GM15510 (cell line): ENCODE data around the gene ADAM22.

ENCODE experiments used
- POLR2A ChIP-seq: IDR thresholded peaks from 3 replicates; pipeline ENCODE4 v1.6.1; 2011; ENCODE audit warnings: borderline replicate concordance; ENCODE audit not compliant: insufficient read length; ENCODE audit errors: extremely low read depth

Gene ADAM22

GRCh38 chr7:87944547-87944946, 10.5 kb downstream of the ADAM22 start:
- TF ChIP-seq POLR2A, result no peak

DNA sequence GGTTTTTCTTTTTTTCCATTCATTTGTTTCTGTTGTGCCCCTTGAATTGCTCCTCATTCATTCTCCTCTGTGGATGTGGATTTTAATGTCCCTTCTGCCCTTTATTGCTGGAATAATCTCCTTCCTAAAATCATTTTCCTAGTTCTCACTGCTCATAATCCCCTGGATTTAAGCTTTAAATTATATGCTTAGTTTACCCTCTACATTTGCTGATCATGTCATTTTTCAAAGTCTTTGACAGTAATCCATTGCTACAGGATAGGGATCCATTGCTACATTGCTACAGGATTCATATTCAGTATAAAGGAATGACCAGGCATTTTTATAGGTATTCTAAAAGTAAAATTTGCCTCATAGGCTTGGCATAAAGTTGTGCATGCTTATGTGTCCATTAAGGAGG, 14.3 kb downstream of the ADAM22 start:
- no peak for TF ChIP-seq POLR2A

GRCh38 chr7:87959336-87959735, 25.3 kb downstream of the ADAM22 start:
- no peak for TF ChIP-seq POLR2A

DNA sequence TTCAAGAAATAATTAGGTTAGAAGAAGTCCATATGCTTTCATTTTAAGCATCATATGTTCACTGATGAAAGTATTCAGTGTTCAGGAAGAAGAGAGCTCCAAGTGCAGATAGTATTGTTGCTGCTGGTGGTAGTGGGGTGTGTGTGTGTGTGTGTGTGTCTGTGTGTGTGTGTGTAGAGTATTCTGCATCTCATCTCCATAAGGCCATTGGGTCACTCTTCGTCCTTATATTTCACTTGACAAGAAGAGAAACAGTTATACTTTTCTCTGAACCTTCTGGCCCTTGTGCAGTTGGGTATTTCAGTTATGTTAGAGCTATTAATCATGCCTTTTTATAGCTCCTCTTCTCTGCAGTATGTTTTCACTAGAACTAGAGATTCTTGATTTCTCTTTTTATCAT, 26.2 kb downstream of the ADAM22 start:
- no peak for TF ChIP-seq POLR2A

DNA sequence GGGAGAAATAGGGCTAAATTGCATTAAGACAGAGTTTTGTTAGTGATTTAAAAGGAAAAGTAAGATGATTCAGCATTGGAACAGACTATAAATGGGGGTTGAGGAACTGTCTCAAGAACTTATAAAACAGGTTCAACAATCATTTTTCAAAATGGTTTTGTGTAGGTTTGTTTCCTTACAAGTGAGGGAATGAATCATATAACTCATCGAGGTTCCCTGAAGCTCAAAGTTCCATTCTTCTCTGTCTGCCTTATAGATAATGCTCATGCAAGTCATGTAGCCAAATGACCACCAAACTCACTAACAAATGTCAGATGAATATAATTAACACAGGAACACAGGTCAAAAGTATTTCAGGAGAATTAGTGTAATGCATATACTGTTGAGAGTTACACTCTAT, 27.7 kb downstream of the ADAM22 start:
- no peak for TF ChIP-seq POLR2A

DNA sequence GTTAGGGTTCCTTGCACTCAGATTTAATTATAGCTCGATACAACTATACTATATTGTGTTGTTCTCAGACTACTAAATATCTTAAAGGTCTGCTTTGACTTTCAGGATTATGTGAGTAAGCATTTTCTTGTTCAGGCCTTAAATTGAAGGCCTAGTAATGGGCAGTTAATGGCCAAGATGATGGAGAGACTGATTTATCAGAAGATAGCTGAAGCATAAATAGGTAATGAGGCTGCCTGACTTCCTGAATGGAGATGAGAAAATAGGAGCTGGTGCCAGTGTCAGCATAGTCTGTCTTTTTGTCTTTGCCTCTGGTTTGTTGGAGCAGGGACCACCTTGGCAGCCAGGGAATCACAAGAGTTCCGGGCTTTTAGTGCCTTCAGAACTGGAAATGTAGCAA, 32.2 kb downstream of the ADAM22 start:
- TF ChIP-seq POLR2A, result no peak

GRCh38 chr7:87968021-87968420, 34.0 kb downstream of the ADAM22 start:
- TF ChIP-seq POLR2A, result no peak

DNA sequence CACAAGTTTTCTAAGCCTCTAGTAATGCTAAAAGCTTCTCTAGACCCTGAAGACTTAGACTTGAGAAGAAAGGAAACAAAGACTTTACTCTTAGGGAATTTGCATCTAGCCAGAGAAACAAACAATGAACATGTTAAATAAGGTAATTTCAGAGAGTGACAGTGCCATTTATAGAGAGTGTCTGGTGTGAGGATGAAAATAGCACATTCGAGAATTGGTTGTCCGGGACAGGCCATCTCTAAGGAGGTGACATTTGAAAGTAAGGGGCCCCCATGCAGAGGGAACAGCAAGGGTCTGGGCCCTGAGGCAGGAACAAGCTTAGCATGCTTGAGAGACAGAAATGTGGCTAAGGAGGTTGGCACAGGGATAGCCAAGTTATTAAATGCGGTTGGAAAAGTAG, 48.1 kb downstream of the ADAM22 start:
- TF ChIP-seq POLR2A, result no peak

DNA sequence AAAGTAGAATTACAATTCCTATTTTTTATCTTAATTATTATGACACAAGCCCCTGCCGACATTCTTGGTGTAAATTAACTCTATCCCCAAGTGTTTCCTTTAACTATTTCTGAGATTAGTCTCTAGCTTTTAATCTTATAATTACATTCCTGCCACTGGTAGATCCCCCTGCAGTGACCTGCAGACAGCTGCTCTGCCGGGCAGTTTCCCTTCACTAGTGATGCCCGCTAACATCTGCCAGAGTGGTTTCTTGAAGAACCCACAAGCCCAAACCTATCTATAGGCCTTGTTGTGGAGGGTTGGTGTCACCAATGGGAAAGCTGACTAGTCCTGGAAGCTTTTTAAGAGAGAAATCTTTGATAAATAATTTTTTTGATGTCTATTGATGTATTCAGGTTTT, 50.0 kb downstream of the ADAM22 start:
- TF ChIP-seq POLR2A, result no peak

GRCh38 chr7:87993269-87993668, 59.2 kb downstream of the ADAM22 start:
- TF ChIP-seq POLR2A, result no peak

GRCh38 chr7:87999261-87999660, 65.2 kb downstream of the ADAM22 start:
- no peak for TF ChIP-seq POLR2A

DNA sequence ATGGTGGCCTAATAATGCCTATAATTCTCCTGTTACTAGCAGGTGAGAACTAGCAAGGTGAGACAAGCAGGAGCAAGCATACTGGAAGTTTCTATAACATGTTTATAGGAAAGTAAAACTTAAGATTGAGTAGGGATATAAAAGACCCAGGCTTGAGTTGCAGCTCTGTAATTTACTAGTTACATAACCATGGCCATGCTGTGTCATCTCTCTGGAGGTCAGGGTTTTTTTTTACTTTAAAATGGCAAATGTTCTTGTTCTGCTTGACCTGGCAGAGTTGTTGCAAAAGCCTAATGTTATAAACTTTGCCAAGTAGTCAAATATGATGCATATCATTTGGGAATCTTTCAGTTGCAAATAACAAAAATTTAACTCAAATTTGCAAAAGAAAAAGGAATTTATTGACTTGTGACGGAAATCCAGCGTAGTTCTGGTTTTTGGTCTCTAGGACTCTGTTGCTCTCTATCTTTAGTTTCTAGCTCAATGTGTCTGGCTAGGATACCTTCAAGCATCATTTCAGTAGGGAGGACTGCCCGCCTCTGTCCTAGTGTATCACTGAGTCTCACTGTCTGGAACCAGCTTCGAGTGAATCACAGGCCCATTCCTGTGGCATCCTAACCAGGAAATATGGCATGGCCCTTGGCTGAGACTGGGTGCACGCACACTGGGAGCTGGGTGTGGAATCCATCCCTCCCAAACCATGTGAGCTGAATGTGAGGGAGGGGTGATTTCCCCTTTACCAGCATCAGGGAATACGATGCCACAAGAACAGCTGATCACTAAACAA, 67.9 kb downstream of the ADAM22 start:
- no peak for TF ChIP-seq POLR2A

- TF ChIP-seq POLR2A, result no peak
Observed at GRCh38 chr7:88002617-88003016, 68.6 kb downstream of the ADAM22 start.

- TF ChIP-seq POLR2A, result no peak
Observed at GRCh38 chr7:88003581-88003980, 69.5 kb downstream of the ADAM22 start.

- TF ChIP-seq POLR2A, result no peak
Observed at GRCh38 chr7:88005191-88005590, 71.1 kb downstream of the ADAM22 start.

- no peak for TF ChIP-seq POLR2A
Observed at GRCh38 chr7:88009651-88010050, 75.6 kb downstream of the ADAM22 start.

- TF ChIP-seq POLR2A, result no peak
Observed at GRCh38 chr7:88012086-88012485, 78.0 kb downstream of the ADAM22 start.

GRCh38 chr7:88013981-88014380, 79.9 kb downstream of the ADAM22 start:
- TF ChIP-seq POLR2A, result no peak

- TF ChIP-seq POLR2A, result no peak
Observed at GRCh38 chr7:88014581-88014980, 80.5 kb downstream of the ADAM22 start.
